Renal pelvis (tissue), 12 donors: ENCODE measurements around the gene CIDEA. TPM values are rescaled to one million over a fixed set of nuclear protein-coding genes. Genes with fewer than 3 reads are reported as not detected.
"Not testable (repeated sequence)": the region's sequence is repeated elsewhere in the genome, so short reads cannot be mapped to it uniquely, and the experiment has no call there.

Experiments
- DNase-seq: peaks from one replicate; pipeline ENCODE4 v3.0.0-alpha.2; 2013
- long read RNA-seq, 16 experiments: transcript quantifications; one replicate each; lab custom pipeline, GENCODE V29; 2026
- polyA plus RNA-seq, 3 donors: library from polyadenylated mRNA; unstranded; fragments of 120-200 nt; gene quantifications; one replicate each; pipeline ENCODE4 v1.2.1, GENCODE V29; 2013; ENCODE audit not compliant: insufficient read length in 3 of 3

The CIDEA gene, protein sequence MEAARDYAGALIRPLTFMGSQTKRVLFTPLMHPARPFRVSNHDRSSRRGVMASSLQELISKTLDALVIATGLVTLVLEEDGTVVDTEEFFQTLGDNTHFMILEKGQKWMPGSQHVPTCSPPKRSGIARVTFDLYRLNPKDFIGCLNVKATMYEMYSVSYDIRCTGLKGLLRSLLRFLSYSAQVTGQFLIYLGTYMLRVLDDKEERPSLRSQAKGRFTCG
- not detected for polyA plus RNA-seq
- long read RNA-seq, donor 1: 0 reads
- long read RNA-seq, donor 2: 0 reads
- long read RNA-seq, donor 3: 0 reads
- long read RNA-seq, donor 4: 0 reads
- long read RNA-seq, donor 5: 0 reads
- long read RNA-seq, donor 6: 0 reads
- long read RNA-seq, donor 7: 0 reads
- long read RNA-seq, donor 8: 0 reads
- long read RNA-seq, donor 9: 0 reads
- long read RNA-seq, donor 10, partial matches to known transcripts: 43 of 65 reads
- long read RNA-seq, donor 10, other reads (novel, unspliced or antisense): 22 of 65 reads
- long read RNA-seq, donor 11: 0 reads
- long read RNA-seq, donor 12: 0 reads
- long read RNA-seq, donor 13: 0 reads
- long read RNA-seq, donor 14: 0 reads
- long read RNA-seq, donor 15: 0 reads
- long read RNA-seq, donor 16: 0 reads

DNA sequence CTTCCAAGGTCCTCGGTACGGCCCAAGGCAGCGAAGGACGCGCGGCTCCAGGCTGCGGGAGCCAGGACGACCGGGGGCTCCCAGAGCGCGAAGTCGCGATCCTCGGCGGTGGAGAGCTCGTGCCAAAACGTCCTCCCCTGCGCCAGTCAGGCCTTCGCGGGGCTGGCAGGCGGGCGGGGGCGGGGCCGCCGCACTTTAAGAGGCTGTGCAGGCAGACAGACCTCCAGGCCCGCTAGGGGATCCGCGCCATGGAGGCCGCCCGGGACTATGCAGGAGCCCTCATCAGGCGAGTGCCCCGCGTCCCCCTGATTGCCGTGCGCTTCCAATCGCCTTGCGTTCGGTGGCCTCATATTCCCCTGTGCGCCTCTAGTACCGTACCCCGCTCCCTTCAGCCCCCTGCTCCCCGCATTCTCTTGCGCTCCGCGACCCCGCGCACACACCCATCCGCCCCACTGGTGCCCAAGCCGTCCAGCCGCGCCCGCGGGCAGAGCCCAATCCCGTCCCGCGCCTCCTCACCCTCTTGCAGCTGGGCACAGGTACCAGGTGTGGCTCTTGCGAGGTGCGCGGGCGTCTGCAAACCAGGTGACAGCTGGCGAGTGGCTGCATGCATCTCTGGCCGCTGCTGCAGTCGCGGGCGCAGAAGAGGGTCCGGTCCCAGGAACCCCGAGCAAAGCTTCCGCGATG is at the start of gene CIDEA:
Gene CIDEA, plus strand, starts transcription at position 226 of the 684 bp plus-strand sequence. Its CDS starts 23 bp downstream, at position 249.
- DNase-seq: peak; percentile 33

DNA sequence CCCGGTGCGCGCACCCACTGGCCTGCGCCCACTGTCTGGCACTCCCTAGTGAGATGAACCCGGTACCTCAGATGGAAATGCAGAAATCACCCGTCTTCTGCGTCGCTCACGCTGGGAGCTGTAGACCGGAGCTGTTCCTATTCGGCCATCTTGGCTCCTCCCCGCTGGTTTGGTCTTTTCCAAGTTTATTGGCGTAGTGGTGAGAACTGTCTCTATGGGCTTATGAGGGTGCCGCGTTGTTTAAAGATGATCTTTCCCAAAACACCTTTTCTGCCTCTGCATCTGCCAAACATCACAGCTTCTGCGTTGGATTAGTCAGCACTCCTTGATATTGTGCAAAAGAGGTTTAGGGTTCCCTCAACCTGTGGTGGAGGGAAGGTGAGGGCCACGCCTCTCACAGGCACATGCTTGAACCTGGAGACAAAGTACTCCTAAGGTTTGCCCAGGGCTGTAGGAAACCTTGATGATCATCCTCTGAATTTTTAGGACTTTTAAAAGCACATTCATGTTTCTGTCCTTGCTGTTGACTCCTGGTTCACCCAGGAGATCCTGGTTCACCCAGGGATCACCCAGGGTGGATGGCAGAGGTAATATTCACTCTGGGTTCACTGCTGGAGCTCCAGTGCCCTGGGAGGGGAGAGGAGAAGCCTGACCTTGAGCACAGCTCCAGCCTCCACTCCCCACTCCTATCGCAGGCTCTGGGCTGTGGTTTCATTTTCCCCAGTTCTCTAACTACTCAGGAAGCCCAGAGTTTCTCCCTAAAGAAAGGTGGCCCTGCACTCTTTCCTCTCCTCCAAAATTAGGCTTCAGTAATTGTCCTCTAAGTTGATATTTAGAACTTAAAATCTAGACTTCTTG is 45.6 kb upstream of the CIDEA start:
- not testable (repeated sequence) for DNase-seq

DNA sequence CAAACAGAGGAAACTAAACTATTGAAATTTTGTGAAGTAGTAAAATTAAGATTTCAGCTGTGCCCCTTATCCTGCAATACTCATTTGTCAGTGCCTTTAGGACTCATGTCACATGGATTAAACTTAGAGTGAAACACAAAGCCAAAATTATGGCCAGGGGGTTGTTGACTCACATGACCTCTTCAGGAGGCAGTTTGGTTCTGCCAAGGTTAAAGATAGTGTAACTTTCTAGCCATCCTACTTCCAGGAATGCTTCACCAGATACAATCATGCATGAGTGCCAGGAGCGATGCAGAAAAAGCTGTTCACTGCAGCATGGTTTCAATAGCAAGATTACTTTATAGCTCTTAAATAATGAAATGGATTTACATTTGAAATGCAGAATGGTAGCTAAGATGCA is 41.9 kb upstream of the CIDEA start:
- DNase-seq: not testable (repeated sequence)

DNA sequence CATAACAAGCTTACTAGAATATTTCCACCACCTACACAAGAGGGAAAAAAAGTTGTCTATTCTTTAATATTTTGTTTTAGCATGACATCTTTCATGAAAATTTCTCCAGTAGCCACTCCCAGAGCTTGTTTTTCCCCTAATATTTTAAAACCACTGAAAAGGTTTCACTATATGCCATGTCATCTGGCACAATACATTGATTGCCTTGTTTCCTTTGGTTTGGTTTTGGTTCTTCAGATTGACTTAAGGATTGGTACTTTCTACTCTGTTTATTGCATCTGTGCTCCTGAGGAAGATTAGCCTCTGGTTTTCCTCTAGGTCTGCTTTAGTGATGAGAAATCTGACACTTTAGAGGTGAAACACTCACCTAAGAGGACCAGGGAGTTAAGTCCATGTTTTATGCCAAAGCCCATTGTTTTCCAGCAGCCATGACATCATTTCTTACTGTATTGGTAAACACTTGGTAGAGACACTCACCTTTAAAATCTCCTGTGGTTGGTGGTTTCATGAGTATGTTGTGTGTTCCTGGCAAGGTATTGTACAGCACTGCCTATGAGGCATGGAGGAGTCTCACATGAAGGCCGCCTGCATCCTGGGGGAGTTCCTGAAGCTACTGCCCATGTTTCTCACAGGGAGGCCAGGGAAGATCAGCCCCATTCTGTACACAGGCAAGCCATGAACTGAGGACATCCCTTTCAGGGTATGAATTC is 39.7 kb upstream of the CIDEA start:
- not testable (repeated sequence) for DNase-seq

DNA sequence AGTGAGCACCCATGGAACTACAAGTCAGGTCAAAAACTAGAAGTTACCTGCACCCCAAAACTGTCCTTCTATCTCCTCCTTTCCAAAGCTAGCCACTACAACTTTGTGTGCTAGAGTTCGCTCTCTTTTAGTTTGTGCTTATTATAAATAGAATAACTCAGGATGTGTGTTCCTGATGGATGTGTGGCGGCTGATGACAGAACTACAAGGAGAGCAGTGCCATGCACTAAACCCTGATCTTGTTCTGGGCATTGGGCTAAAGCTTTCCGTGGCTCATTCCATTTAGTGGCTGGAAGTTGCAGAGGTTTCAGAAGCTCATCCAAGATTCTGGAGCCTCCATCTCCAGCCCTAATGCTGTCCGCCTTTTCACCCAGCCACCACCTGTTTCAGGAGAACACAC is 37.7 kb upstream of the CIDEA start:
- DNase-seq: not testable (repeated sequence)

DNA sequence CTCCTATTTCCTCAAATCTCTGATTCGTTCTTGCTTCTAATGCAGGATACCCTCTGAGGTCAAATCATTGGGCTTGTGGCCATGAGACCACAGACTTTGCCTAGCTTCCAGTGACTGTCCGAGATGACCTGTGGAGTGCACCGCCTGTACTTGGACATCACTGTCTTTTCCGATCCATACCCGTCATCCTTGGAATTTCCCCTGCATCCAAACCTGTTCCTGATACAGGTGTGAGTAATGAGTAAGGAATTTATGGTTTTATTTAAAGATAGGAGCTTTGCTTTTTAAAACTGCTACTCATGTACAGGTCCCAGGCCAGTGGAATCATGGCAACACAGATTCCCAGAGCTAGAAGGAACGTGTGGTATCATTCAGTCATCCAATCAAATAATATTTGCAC is 35.6 kb upstream of the CIDEA start:
- not testable (repeated sequence) for DNase-seq

DNA sequence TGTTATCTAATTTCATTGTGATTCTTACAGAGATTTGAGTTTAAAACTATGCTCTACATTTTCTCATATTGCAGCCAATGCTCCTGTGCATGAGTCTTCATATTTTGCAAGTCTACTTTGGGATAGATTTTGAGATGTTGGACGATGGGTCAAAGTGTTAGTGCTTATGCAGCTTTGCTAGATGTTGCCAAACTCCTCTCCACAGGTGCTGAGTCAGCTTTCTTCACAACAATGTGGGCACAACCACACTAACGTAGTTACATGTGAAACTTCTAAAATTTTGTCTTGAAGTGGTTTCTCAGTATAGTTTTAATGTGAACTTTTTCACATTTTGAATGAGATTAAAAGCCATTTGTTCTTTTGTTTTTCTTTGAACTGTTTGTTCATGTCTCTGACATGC is 32.1 kb upstream of the CIDEA start:
- not testable (repeated sequence) for DNase-seq

DNA sequence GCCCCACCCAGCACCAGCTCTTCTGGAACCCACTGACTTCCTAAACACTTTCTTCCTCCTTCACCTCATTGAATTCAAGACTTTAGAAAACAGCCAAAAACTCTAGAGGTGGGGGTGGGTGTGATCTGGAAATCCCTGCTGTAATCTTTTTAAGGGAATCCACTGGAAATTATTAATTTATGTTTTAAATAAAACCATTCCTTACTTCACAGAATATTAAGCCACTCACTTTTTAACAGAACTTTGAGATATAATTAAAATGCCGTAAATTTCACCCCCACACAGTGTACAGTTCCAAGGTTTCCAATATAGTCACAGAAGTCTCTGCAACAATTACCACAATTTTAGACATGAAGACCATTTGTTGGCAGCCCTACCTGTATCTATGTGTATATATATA is 30.8 kb upstream of the CIDEA start:
- not testable (repeated sequence) for DNase-seq

DNA sequence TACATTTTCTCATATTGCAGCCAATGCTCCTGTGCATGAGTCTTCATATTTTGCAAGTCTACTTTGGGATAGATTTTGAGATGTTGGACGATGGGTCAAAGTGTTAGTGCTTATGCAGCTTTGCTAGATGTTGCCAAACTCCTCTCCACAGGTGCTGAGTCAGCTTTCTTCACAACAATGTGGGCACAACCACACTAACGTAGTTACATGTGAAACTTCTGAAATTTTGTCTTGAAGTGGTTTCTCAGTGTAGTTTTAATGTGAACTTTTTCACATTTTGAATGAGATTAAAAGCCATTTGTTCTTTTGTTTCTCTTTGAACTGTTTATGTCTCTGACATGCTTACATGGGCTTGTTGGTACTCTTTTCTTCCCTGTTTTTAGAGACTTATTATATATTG is 27.4 kb upstream of the CIDEA start:
- DNase-seq: not testable (repeated sequence)

DNA sequence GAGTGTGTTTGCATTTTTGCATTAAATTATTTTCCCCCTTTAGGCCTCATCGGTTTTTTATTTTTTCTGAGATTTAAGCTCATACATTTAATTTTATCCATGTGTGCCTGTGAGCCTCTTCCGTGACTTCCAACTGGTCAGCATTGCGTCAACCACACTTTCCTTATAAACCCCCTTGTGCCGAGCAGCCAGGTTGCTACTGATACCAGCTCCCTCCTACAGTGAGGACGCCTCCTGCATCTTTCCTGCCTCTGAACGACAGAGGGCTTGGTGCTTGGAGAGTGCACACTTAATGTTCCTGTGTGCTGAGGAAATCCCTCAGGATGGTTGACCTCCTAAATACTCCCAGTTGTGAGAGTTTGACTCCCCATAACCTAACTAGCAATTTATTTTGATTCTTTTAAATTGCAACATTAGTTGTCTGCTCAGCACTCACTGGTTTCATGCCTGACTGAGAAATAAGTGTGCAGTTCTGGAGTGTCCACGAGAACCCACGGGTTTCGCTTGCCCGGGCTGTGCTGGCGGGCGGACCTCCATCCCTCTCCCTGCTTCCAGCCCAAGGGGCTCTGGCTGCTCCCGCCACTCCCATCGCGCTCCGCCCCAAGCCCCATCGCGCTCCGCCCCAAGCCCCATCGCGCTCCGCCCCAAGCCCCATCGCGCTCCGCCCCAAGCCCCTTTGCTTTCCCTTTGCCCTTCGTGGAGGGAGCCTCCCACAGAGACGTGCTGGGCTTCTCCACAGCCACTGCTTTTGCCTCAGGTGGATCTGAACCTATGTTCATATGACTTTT is 26.6 kb upstream of the CIDEA start:
- not testable (repeated sequence) for DNase-seq

DNA sequence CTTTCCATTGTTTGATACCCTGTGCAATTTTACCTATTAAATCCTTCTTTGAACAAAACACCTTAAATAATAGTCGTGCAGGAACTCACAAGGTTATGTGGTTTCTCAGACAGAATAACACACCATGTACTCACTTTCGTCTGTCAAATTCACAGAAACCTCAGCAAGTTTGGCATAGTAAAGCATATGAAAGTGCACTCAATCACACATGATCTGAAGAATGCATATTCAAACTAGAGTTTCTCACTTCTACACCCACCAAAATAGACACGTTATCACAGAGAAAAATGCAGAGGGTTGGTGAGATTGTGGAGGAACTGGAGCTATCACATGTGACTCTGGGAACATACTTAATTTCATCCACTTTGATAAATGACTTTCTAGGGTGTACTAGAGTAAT is 25.9 kb upstream of the CIDEA start:
- DNase-seq: not testable (repeated sequence)

DNA sequence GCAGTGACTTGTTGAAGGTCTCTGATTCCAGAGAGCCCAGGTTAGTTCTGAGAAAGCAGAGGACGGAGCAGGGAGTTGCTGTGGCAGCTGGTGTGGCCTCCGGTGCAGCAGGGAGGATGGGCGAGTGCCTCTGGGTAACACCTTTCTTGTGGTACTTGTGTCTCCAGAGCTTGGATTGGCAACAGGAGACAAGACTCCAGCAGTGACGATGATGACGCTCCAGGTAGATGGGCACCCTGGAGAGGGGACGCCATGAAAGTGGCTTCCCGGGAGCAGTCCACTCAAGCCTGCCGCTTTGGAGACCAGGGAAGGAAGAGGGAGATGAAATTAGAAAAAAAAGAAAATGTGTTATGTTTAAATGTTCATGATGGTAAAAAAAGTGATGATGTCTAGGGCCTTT is 23.6 kb upstream of the CIDEA start:
- DNase-seq: not testable (repeated sequence)

DNA sequence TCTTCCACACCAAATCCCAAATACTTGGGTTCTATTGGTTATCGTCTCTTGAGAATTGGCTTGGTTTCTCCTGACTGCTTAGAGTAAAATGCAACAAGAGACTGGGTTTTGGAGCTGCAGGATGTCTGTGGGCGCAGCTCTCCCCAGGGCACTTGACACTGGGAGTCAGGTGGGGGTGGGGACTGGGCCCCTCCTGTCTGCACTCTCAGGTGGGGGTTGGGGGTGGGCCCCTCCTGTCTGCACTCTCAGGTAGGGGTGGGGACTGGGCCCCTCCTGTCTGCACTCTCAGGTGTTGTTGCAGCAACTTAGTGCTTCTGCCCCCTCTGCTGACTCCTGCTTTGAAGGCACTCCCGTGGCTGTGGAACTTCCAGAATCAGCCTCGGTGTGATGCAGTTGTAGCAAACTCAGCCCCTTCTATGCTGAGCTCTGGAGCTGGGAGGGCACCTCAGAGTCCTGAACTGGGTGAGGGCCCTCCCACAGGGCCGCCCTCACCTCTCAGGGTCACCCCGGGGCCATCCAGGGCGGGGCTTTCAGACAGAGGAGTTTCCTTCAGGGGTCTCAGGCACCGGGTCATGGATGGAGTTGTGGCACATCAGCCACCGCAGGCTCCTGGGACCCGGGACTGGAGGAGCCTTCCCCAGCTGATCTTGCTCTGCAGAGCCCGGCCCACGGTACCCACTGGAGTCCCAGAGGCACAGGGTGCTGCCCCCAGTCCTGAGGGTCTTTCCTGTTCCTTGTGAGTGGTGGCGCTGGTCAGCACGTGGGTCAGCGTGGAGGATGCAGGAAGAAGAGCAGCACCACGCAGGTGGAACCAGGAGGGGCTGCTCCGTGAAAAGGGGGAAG is 22.9 kb upstream of the CIDEA start:
- DNase-seq: no peak

DNA sequence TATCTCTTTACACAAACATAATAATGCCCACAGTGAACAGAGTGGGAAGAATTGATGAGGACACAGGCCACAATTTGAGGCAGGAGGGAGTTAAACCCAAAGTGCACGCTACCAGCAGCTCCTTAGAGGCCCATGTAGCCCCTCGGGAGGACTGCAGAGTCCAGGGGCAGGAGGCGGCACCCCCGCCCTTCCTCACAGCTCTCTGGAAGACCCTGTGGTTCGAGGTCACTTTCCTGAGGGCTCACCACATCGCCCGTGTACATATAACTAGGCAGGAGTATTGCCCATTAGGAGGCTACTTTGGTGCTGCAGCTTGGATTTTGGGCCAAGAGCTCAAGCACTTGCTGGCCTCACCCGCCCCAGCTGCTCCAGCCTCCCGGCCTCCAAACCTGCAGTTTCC is 22.2 kb upstream of the CIDEA start:
- no peak for DNase-seq

DNA sequence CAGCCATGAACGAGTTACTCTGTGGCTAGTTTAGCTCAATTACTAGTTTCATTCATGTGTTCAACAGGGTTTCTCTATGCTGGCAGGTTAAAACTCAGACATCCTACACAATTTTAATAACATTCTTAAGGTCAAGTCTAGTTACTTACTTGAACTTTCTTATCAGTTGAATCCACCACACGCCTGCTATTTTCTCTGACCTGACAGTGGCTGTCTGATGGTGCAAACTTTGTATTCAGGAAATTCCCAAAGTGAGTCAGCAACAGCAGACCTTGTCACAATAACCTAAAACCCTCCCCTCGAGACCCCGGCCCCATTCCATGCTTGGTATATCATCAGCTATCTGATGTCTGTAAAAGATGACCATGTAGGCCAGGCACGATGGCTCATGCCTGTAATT is 20.8 kb upstream of the CIDEA start:
- DNase-seq: no peak

DNA sequence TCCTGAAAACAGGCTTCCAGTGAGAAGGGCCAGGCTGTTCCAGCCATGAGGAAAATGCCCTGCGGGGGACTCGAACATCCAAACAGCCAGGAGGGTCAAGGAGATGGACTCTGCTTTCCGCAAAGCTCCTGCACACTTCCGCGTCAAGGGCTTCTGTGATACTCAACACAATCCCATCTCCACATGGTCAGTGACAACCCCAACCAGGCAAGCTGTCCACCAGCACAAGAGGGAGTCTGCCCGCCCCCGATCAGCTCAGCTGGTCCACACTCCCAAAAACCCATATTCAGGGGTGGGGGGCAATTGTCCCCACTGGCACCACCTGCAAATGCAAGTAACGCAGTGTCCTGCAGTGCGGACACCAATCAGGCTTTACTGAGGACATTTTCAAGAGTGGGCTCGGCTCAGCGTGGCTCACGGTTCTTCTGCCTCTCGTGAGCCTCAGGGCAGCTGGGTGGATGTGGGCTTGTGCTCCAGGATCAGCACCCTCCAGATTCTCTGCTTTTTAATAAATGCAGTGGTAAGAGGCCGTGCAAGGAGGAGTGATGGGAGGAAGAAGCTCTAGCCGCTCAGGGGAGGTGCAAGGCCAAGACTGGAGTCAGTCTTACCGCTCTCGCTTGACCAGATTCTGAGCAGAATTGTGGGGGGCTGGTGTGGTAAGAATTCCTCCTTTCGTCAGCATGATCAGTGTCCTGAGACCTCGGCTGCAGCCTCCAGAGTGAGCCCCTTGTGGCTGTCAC is 19.5 kb upstream of the CIDEA start:
- DNase-seq: no peak

DNA sequence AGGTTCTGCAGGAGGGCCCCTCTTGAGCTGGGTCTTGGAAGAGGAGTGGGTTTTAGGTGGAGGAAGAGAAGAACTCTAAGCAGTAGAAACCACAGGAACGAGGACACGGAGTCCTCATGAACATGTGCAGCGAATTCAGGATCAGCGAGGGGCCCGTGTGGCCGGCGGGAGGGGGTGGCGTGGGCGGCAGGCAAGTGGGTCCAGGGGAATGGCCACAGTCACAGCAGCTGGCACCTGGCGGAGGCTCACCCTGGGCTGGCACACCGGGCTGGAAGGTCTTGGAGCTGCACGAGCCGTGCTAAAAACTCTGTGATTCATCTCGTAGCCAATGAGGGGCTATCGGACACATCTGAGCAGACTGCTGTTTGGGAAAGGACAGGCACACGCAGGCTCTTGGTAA is 18.0 kb upstream of the CIDEA start:
- DNase-seq: no peak
